Tibial nerve (tissue), 3 donors: ENCODE measurements around the gene PABPC3.
A peak's percentile ranks its signal among the peaks of the same experiment; 100 is the strongest.

Experiments used
- POLR2A ChIP-seq, 2 donors: fragments of 450-650 bp; IDR thresholded peaks; one replicate each; pipeline ENCODE4 v1.6.1; 2017; ENCODE audit warnings: antibody characterized with exemption in 2 of 2, mild to moderate bottlenecking in 2 of 2, moderate library complexity in 2 of 2
- TF ChIP-seq, protein P1 (sequence below), 5 experiments: fragments of 200-600 bp in 3 of 5; fragments of 450-650 bp in 2 of 5; sonication (generic) in 3 of 5; IDR thresholded peaks; one replicate each; pipeline ENCODE4 v1.5.1; 2016 to 2019; ENCODE audit warnings: antibody characterized with exemption in 5 of 5, mild to moderate bottlenecking in 3 of 5, moderate library complexity in 2 of 5

DNA sequence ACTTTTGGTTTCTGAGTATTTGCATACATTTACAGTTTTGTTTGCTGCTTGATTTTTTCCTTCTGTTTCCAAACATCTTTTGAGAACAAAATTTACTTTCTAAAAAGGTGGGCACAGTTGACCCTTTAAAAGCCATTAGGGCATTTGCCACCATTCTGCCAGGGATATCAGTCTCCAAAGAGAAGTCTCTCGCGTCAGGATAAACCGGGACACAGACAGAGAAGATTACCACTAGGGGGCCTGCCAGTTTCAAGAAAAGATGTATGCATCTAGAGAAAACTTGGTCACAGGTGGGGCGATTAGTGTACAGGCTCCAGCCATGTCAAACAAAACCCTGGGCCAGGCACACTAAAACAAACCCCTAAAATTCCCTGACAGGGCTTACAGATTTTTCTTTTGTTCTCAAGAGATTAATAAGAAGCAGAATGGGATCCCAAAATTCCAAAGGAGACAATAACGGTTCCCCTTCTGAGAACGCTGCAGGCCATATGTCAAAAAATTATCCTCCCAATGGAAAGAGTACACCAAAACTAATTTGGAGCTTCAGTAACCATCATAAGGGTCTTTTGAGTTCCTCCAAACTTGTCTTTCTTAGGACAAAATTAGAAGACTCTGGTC, 10.7 kb upstream of the PABPC3 start:
- TF ChIP-seq POLR2A (IDR thresholded peaks at IDR 0.05) = no peak
- TF ChIP-seq, protein P1, sequence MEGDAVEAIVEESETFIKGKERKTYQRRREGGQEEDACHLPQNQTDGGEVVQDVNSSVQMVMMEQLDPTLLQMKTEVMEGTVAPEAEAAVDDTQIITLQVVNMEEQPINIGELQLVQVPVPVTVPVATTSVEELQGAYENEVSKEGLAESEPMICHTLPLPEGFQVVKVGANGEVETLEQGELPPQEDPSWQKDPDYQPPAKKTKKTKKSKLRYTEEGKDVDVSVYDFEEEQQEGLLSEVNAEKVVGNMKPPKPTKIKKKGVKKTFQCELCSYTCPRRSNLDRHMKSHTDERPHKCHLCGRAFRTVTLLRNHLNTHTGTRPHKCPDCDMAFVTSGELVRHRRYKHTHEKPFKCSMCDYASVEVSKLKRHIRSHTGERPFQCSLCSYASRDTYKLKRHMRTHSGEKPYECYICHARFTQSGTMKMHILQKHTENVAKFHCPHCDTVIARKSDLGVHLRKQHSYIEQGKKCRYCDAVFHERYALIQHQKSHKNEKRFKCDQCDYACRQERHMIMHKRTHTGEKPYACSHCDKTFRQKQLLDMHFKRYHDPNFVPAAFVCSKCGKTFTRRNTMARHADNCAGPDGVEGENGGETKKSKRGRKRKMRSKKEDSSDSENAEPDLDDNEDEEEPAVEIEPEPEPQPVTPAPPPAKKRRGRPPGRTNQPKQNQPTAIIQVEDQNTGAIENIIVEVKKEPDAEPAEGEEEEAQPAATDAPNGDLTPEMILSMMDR (IDR thresholded peaks at IDR 0.05) = peak; percentile 23 to 42 (median 31)
